HEK293T (cell line): ENCODE measurements around the gene GPRC5C.

Source experiments
- CTCF ChIA-PET: fragments of 350-600 bp; formaldehyde crosslinking; extraction: SDS; loops from one replicate; lab custom pipeline; 2021; ENCODE audit warnings: antibody characterized with exemption, inconsistent platforms; lab: Yijun Ruan, JAX
- POLR2A ChIA-PET: fragments of 350-600 bp; formaldehyde crosslinking; extraction: SDS; loops from one replicate; lab custom pipeline; 2020; ENCODE audit warnings: antibody characterized with exemption, inconsistent platforms; lab: Yijun Ruan, JAX
- DNase-seq: peaks from one replicate; pipeline ENCODE4 v3.0.0; 2012; ENCODE audit warnings: mixed read lengths; ENCODE audit errors: extremely low spot score
- ARNT ChIP-seq: fragments of 450-650 bp; IDR thresholded peaks from 2 replicates; pipeline ENCODE4 v1.6.1; 2017; ENCODE audit warnings: mild to moderate bottlenecking
- BHLHE40 ChIP-seq: fragments of 450-650 bp; IDR thresholded peaks from 2 replicates; pipeline ENCODE4 v1.6.1; 2016; ENCODE audit warnings: mild to moderate bottlenecking, moderate library complexity, borderline replicate concordance
- CTBP1 ChIP-seq: fragments of 450-650 bp; IDR thresholded peaks from 2 replicates; pipeline ENCODE4 v1.6.1; 2016; ENCODE audit warnings: borderline replicate concordance
- ELF4 ChIP-seq: fragments of 450-650 bp; IDR thresholded peaks from 2 replicates; pipeline ENCODE4 v1.6.1; 2017; ENCODE audit warnings: antibody characterized with exemption
- FOXA1 ChIP-seq: fragments of 450-650 bp; IDR thresholded peaks from 2 replicates; pipeline ENCODE4 v1.6.1; 2016; ENCODE audit warnings: mild to moderate bottlenecking
- FOXK2 ChIP-seq: fragments of 450-650 bp; IDR thresholded peaks from 2 replicates; pipeline ENCODE4 v1.6.1; 2016; ENCODE audit warnings: mild to moderate bottlenecking
- FOXM1 ChIP-seq: fragments of 450-650 bp; IDR thresholded peaks from 2 replicates; pipeline ENCODE4 v1.6.1; 2017; ENCODE audit warnings: mild to moderate bottlenecking, borderline replicate concordance
- HDGF ChIP-seq: fragments of 450-650 bp; IDR thresholded peaks from 2 replicates; pipeline ENCODE4 v1.6.1; 2017; ENCODE audit warnings: antibody characterized with exemption, borderline replicate concordance
- L3MBTL2 ChIP-seq: fragments of 450-650 bp; conservative IDR thresholded peaks from 2 replicates; pipeline ENCODE4 v1.6.1; 2016; ENCODE audit warnings: mild to moderate bottlenecking
- LEF1 ChIP-seq: fragments of 450-650 bp; IDR thresholded peaks from 2 replicates; pipeline ENCODE4 v1.6.1; 2017; ENCODE audit warnings: mild to moderate bottlenecking, borderline replicate concordance
- NFRKB ChIP-seq: fragments of 450-650 bp; IDR thresholded peaks from 2 replicates; pipeline ENCODE4 v1.6.1; 2016; ENCODE audit warnings: mild to moderate bottlenecking, moderate library complexity
- SP1 ChIP-seq: fragments of 450-650 bp; IDR thresholded peaks from 2 replicates; pipeline ENCODE4 v1.6.1; 2017
- SUZ12 ChIP-seq: fragments of 450-650 bp; IDR thresholded peaks from 2 replicates; pipeline ENCODE4 v1.6.1; 2016; ENCODE audit warnings: mild to moderate bottlenecking
- TARDBP ChIP-seq: fragments of 450-650 bp; IDR thresholded peaks from 2 replicates; pipeline ENCODE4 v1.6.1; 2016
- ZNF384 ChIP-seq: fragments of 450-650 bp; IDR thresholded peaks from 2 replicates; pipeline ENCODE4 v1.6.1; 2016
- TF ChIP-seq, protein P1 (sequence below): fragments of 450-650 bp; IDR thresholded peaks from 2 replicates; pipeline ENCODE4 v1.6.1; 2016

Gene GPRC5C

DNA sequence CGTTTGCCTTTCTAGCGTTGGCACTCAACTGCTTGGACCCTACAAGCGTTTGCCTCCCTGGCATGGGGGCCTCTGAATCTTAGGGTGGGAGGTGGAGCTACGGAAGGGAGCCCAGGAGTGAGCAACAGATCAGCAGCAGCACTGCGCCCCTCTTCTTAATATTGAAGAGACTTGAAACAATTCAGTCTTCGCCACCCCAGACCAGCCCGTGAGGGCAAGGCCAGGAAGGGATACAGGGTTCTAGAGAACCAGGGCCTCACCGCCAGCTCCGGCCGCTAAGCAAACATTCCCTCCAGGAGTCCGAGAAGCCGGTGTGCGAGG lies 1.5 kb upstream of the GPRC5C start:
- CTCF ChIA-PET = interaction anchor here (1.1 kb wide), 2 partner anchors 51 to 62 kb away, joined by 3 to 4 read pairs; no protein-coding TSS in a partner anchor
- no peak for TF ChIP-seq ZNF384
- TF ChIP-seq HDGF = no peak
- TF ChIP-seq, protein P1, sequence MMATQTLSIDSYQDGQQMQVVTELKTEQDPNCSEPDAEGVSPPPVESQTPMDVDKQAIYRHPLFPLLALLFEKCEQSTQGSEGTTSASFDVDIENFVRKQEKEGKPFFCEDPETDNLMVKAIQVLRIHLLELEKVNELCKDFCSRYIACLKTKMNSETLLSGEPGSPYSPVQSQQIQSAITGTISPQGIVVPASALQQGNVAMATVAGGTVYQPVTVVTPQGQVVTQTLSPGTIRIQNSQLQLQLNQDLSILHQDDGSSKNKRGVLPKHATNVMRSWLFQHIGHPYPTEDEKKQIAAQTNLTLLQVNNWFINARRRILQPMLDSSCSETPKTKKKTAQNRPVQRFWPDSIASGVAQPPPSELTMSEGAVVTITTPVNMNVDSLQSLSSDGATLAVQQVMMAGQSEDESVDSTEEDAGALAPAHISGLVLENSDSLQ = no peak
- TF ChIP-seq L3MBTL2 = no peak
- no peak for TF ChIP-seq TARDBP
- no peak for TF ChIP-seq SP1
- no peak for TF ChIP-seq FOXM1
- no peak for TF ChIP-seq ELF4
- no peak for TF ChIP-seq CTBP1
- TF ChIP-seq FOXA1 = no peak
- TF ChIP-seq BHLHE40 = no peak
- TF ChIP-seq NFRKB = no peak
- TF ChIP-seq ARNT = no peak
- TF ChIP-seq LEF1 = no peak
- no peak for TF ChIP-seq SUZ12
- TF ChIP-seq FOXK2 = no peak
- no peak for DNase-seq
- POLR2A ChIA-PET = interaction anchor here (1.0 to 2.9 kb wide), 9 partner anchors 9 to 205 kb away, joined by 3 to 20 read pairs (median 4); no protein-coding TSS in a partner anchor

DNA sequence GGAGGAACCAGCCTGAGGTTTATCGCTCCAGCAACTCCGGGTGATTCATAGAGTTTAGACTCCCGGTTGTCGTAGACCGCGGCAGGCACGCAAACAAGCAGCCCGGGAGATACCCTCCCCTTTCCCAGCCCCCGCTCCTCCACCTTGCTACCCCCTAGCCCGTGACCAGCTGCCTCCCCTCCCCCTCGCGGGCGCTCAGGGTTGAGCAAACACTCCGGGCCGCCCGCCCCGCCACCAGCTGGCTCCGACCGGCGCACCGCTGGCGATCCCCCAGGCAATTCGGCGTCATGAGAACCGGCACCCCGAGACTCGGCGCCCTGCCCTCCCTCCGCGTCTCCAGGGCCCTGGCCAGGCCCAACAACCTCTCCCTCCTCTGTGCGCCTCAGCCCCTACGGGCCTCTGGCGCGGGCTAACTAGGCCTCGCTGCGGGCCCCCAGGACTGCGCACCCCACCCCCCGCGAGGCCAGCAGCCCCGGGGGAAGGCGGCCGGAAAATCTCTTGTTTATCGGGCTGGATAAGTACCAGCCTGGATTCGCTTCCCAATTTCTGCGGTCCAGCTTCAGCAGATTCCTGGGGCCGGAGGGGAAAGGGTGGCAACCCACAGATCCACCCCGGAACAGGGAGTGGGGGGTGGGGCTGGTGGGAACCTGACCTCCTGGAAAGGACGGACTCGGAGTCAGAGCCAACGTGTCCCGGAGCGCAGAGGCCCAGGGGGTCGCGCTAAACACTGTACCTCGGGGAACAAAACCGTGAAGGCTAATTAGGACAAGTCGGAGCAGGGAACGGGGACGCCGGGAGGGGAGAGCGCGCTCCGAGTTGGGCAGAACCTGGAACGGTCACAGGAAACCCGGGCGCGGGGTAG lies 951 bp upstream of the GPRC5C start:
- no peak for TF ChIP-seq ARNT
- TF ChIP-seq TARDBP = no peak
- TF ChIP-seq FOXK2 = no peak
- TF ChIP-seq CTBP1 = no peak
- TF ChIP-seq SUZ12 = no peak
- no peak for TF ChIP-seq ZNF384
- DNase-seq = peak; percentile 63
- ChIA-PET CTCF (interaction anchor here (1.1 kb wide), 2 partner anchors 52 to 63 kb away, joined by 3 to 4 read pairs; no protein-coding TSS in a partner anchor), POLR2A (interaction anchor here (1.0 to 2.9 kb wide), 9 partner anchors 10 to 205 kb away, joined by 3 to 20 read pairs (median 4); no protein-coding TSS in a partner anchor)

DNA sequence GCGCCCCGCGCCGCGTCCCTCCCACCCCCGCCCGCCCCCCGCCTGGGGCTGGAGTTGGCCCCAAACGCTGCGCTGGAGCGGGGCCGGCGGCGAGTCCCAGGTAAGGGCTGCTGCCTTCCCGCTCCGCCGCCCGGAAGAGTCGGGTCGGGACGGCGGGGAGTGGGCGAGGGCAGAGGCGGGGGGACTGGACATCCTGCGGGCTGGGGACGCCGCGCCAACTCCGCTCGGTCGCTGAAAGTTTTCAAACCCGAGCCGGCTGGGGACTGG lies 469 bp downstream of the GPRC5C start:
- no peak for TF ChIP-seq HDGF
- no peak for TF ChIP-seq LEF1
- TF ChIP-seq, protein P1 = no peak
- DNase-seq = no peak
- CTCF ChIA-PET = no interaction called here
- POLR2A ChIA-PET = no interaction called here

DNA sequence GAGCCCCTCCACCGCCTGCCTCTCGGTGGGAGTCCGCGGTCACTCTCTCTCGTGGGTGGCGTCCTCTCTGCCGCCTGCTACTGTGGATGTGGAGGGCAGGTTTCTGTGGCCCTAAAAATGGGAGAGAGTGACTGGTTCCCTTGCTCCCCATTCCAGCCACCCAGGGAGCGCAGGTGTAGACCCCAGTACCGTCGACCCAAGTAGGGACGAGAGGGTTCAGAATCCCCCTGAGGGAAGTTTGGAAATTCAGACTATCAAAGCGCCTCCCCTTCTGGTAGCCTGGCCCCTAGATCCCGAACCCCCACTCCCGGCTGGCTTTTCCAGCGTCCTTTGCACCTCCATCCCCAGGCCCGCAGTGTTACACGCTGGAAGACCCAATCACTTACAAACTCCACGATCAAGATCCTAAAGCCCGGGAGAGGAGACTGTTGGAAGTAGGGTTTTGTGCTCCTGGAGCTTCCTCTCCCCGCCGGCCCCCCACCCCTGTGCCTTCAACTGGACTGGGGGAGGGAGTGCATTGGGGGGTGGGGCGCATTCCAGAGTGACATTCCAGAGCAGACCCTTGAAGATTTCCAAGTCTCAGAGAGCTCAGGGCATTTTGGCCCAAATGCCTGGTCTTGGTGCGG lies 991 bp downstream of the GPRC5C start:
- no peak for TF ChIP-seq SUZ12
- no peak for TF ChIP-seq ZNF384
- no peak for TF ChIP-seq CTBP1
- TF ChIP-seq, protein P1 = no peak
- no peak for TF ChIP-seq FOXM1
- TF ChIP-seq TARDBP = no peak
- no peak for TF ChIP-seq BHLHE40
- no peak for TF ChIP-seq HDGF
- no peak for TF ChIP-seq NFRKB
- TF ChIP-seq FOXK2 = no peak
- no peak for TF ChIP-seq ARNT
- TF ChIP-seq FOXA1 = no peak
- no peak for TF ChIP-seq SP1
- no peak for TF ChIP-seq ELF4
- POLR2A ChIA-PET = interaction anchor here (1.0 kb wide), 2 partner anchors 11 to 19 kb away, joined by 3 to 4 read pairs; no protein-coding TSS in a partner anchor
- CTCF ChIA-PET = no interaction called here
- no peak for DNase-seq

DNA sequence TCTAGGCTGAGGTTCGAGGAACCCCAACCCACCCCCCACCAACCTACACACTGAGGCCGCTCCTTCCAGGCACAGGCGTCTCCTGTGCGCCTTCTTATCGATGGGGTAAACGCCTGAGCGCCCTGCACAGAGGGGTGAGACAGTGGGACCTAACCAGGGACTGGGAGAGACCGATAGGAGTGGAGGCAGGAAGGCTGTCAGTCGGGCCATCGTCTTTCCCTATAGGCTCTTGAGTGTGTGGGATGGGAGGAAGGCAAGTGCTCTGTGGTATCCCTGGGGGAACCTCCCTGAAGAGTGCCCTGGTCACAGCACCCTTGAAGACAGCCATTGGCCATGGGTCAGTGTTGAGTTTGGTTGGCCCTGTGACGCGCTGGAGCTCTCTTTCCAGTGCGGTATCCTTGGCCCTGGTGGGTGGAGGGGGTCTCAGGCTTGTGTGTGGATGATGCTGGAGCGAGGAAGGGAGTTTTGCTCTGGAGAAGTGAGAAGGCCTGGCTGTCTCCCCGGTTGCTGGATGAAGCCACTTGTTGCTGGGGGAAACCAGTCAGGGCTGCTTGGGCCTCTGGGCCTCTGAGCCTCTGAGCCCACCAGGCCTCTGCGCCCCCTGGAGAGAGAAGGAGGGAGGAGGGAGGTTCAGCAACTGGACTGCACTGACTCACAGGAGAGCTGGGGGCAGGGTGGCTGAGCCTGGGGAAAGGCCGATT lies 1.7 kb downstream of the GPRC5C start:
- TF ChIP-seq, protein P1 = 0 out of 2 replicates have a peak, but pooled peaks have one; percentile 32
- no peak for TF ChIP-seq LEF1
- ChIA-PET POLR2A (interaction anchor here (1.0 kb wide), 3 partner anchors 10 to 30 kb away, joined by 3 to 4 read pairs (median 3); no protein-coding TSS in a partner anchor), CTCF (interaction anchor here (0.9 kb wide), 1 partner anchor 14 kb away, joined by 4 read pairs; no protein-coding TSS in a partner anchor)
- no peak for DNase-seq
